C1 segment of cervical spinal cord (tissue), 14 donors: Measurements from ENCODE around the gene PSMD3.

ENCODE experiments used
- DNase-seq, 14 donors: peaks; one replicate each; lab custom pipeline; 2025; lab: John Stamatoyannopoulos, UW

PSMD3 gene

GRCh38 chr17:39960524-39961041, 20.0 kb upstream of the PSMD3 start:
- DNase-seq: no peak

GRCh38 chr17:39962642-39963220, 17.9 kb upstream of the PSMD3 start, which contains the start of gene GSDMA:
GSDMA (plus strand) TSS chr17:39963004; CDS start chr17:39965688, 2,684 bp downstream.
- DNase-seq: no peak

GRCh38 chr17:39963829-39964228, 16.8 kb upstream of the PSMD3 start:
- no peak for DNase-seq

GRCh38 chr17:39965017-39965699, 15.4 kb upstream of the PSMD3 start:
- DNase-seq: no peak

- DNase-seq: no peak
These were observed 13.8 kb upstream of the PSMD3 start for GRCh38 chr17:39966771-39967170.

GRCh38 chr17:39968761-39969160, 11.8 kb upstream of the PSMD3 start:
- no peak for DNase-seq

- DNase-seq: no peak
These were observed 11.2 kb upstream of the PSMD3 start for GRCh38 chr17:39969375-39969774.

GRCh38 chr17:39970157-39970692, 10.4 kb upstream of the PSMD3 start:
- no peak for DNase-seq

GRCh38 chr17:39971076-39971603, 9.5 kb upstream of the PSMD3 start:
- no peak for DNase-seq

GRCh38 chr17:39972271-39972670, 8.3 kb upstream of the PSMD3 start:
- no peak for DNase-seq

GRCh38 chr17:39973496-39973895, 7.1 kb upstream of the PSMD3 start:
- DNase-seq: no peak

GRCh38 chr17:39974433-39974832, 6.2 kb upstream of the PSMD3 start:
- no peak for DNase-seq

- no peak for DNase-seq
These were observed 4.8 kb upstream of the PSMD3 start for GRCh38 chr17:39975801-39976200.

- DNase-seq: no peak
These were observed 1.5 kb upstream of the PSMD3 start for GRCh38 chr17:39979016-39979670.

GRCh38 chr17:39979893-39980350, 685 bp upstream of the PSMD3 start:
- peak in 1 of 14 donors; percentile 38 for DNase-seq

- DNase-seq: no peak
These were observed 667 bp downstream of the PSMD3 start for GRCh38 chr17:39981207-39981741.

GRCh38 chr17:39981766-39982375, 1.3 kb downstream of the PSMD3 start:
- DNase-seq: no peak

GRCh38 chr17:39988206-39988810, 7.7 kb downstream of the PSMD3 start:
- DNase-seq: no peak

- no peak for DNase-seq
These were observed 13.8 kb downstream of the PSMD3 start for GRCh38 chr17:39994448-39994847.

GRCh38 chr17:39995438-39995837, 14.8 kb downstream of the PSMD3 start:
- no peak for DNase-seq

GRCh38 chr17:39996162-39996561, 15.6 kb downstream of the PSMD3 start:
- no peak for DNase-seq
